Measurements from ENCODE around the gene OMD.

OMD gene

GRCh38 chr9:92404042-92404836, 20.0 kb downstream of the OMD start, which contains the start of gene OGN:
Gene OGN, minus strand, starts transcription at chr9:92404578. Its CDS starts 1,171 bp downstream, at chr9:92403407.
- Histone ChIP-seq H3K4me1 (ENCODE audit: low read length) (peaks cover 13% of the 10 kb centered on the region), H4K20me1 (ENCODE audit: insufficient read depth, low read length) (no peaks in the 10 kb centered on the region), H3K36me3 (replicated peaks; ENCODE audit: low read depth, low read length) (no peaks in the 10 kb centered on the region), H3K79me2 (ENCODE audit: low read length) (no peaks in the 10 kb centered on the region), H3K27me3 (ENCODE audit: low read depth, low read length) (no peaks in the 10 kb centered on the region), H3K9me3 (ENCODE audit: insufficient read depth, low read length) (no peaks in the 10 kb centered on the region), H3K27ac (ENCODE audit: low read length) (no peak within 1 kb of the TSS), H3K4me2 (ENCODE audit: low read length) (no peak within 1 kb of the TSS), H3K4me3 (ENCODE audit: low read length) (no peak within 1 kb of the TSS), H3K9ac (ENCODE audit: low read length) (no peak within 1 kb of the TSS), H2AFZ (ENCODE audit: low read depth, low read length) (no peak within 1 kb of the TSS)
- no peak for TF ChIP-seq EZH2phosphoT487 (IDR thresholded peaks at IDR 0.05; ENCODE audit: low read depth)
- TF ChIP-seq CTCF (IDR thresholded peaks at IDR 0.05; ENCODE audit: low read depth, low read length) = no peak

GRCh38 chr9:92402826-92403745, 21.2 kb downstream of the OMD start:
- TF ChIP-seq CTCF (IDR thresholded peaks at IDR 0.05; ENCODE audit: low read depth, low read length) = no peak
- no peak for TF ChIP-seq EZH2phosphoT487 (IDR thresholded peaks at IDR 0.05; ENCODE audit: low read depth)

GRCh38 chr9:92402360-92402759, 21.9 kb downstream of the OMD start:
- Histone ChIP-seq H3K4me2 (ENCODE audit: low read length) (no peak overlapping the region), H3K9ac (ENCODE audit: low read length) (no peak overlapping the region)

More at GRCh38 chr9:92402826-92403745, 21.2 kb downstream of the OMD start:
- H3K4me2 ChIP-seq (ENCODE audit: low read length) = no peak overlapping the region
- no peak overlapping the region for H3K27ac ChIP-seq (ENCODE audit: low read length)
- no peaks in the 10 kb centered on the region for H3K27me3 ChIP-seq (ENCODE audit: low read depth, low read length)
- no peaks in the 10 kb centered on the region for H3K36me3 ChIP-seq (replicated peaks; ENCODE audit: low read depth, low read length)
- H2AFZ ChIP-seq (ENCODE audit: low read depth, low read length) = no peak overlapping the region
- no peaks in the 10 kb centered on the region for H3K9me3 ChIP-seq (ENCODE audit: insufficient read depth, low read length)
- H3K79me2 ChIP-seq (ENCODE audit: low read length) = no peaks in the 10 kb centered on the region
- peaks cover 13% of the 10 kb centered on the region for H3K4me1 ChIP-seq (ENCODE audit: low read length)
- no peaks in the 10 kb centered on the region for H4K20me1 ChIP-seq (ENCODE audit: insufficient read depth, low read length)
- H3K4me3 ChIP-seq (ENCODE audit: low read length) = no peak overlapping the region
- H3K9ac ChIP-seq (ENCODE audit: low read length) = no peak overlapping the region

More at GRCh38 chr9:92402360-92402759, 21.9 kb downstream of the OMD start:
- peaks cover 13% of the 10 kb centered on the region for H3K4me1 ChIP-seq (ENCODE audit: low read length)
- H3K4me3 ChIP-seq (ENCODE audit: low read length) = no peak overlapping the region
- H3K36me3 ChIP-seq (replicated peaks; ENCODE audit: low read depth, low read length) = no peaks in the 10 kb centered on the region
- no peaks in the 10 kb centered on the region for H3K79me2 ChIP-seq (ENCODE audit: low read length)
- TF ChIP-seq EZH2phosphoT487 (IDR thresholded peaks at IDR 0.05; ENCODE audit: low read depth) (no peak), CTCF (IDR thresholded peaks at IDR 0.05; ENCODE audit: low read depth, low read length) (no peak)
- no peaks in the 10 kb centered on the region for H3K27me3 ChIP-seq (ENCODE audit: low read depth, low read length)
- no peaks in the 10 kb centered on the region for H3K9me3 ChIP-seq (ENCODE audit: insufficient read depth, low read length)
- no peaks in the 10 kb centered on the region for H4K20me1 ChIP-seq (ENCODE audit: insufficient read depth, low read length)
- H2AFZ ChIP-seq (ENCODE audit: low read depth, low read length) = no peak overlapping the region
- H3K27ac ChIP-seq (ENCODE audit: low read length) = no peak overlapping the region
